Breast epithelium (tissue), 3 donors: ENCODE data around the gene GSTA5.

Experiments
- CTCF ChIP-seq, 3 donors: fragments of 450-650 bp; IDR thresholded peaks; one replicate each; pipeline ENCODE4 v1.5.1; 2016 to 2017; ENCODE audit warnings: antibody characterized with exemption in 3 of 3, mild to moderate bottlenecking in 3 of 3, moderate library complexity in 3 of 3
- POLR2A ChIP-seq: fragments of 450-650 bp; IDR thresholded peaks from one replicate; pipeline ENCODE4 v1.6.1; 2016; ENCODE audit warnings: antibody characterized with exemption, mild to moderate bottlenecking, moderate library complexity
- POLR2AphosphoS5 ChIP-seq, 3 donors: sonication (generic); formaldehyde crosslinking; IDR thresholded peaks; one replicate each; pipeline ENCODE4 v1.6.1; 2017; ENCODE audit warnings: antibody characterized with exemption in 3 of 3

- no peak for TF ChIP-seq CTCF (IDR thresholded peaks at IDR 0.05)
- TF ChIP-seq POLR2A, result no peak
- TF ChIP-seq POLR2AphosphoS5 (IDR thresholded peaks at IDR 0.05), result no peak
These were observed 18.8 kb downstream of the GSTA5 start for GRCh38 chr6:52821842-52822241.
